GM18951 (cell line): ENCODE results near the gene CIAO2B.
A peak's percentile ranks its signal among the peaks of the same experiment; 100 is the strongest.

Source experiments
- POLR2A ChIP-seq: IDR thresholded peaks from 4 replicates; pipeline ENCODE4 v1.6.1; 2011; ENCODE audit warnings: mild to moderate bottlenecking; ENCODE audit not compliant: insufficient read length, insufficient read depth; ENCODE audit errors: extremely low read depth
- in situ Hi-C: fragments of 300-500 bp; cut with MboI; formaldehyde crosslinking; loops from one replicate; pipeline ENCODE4 v1.12.0; 2022; ENCODE audit warnings: low sequenced_read_pairs, mixed read lengths, inconsistent platforms; ENCODE audit not compliant: unreplicated experiment

CIAO2B gene

GRCh38 chr16:66934138-66934838 is at the start of gene CIAO2B:
TSS of gene CIAO2B (minus strand) at chr16:66934402. CDS start at chr16:66934364, 38 bp downstream.
- in situ Hi-C loops = no loop called here
- TF ChIP-seq POLR2A = peak; percentile 91

DNA sequence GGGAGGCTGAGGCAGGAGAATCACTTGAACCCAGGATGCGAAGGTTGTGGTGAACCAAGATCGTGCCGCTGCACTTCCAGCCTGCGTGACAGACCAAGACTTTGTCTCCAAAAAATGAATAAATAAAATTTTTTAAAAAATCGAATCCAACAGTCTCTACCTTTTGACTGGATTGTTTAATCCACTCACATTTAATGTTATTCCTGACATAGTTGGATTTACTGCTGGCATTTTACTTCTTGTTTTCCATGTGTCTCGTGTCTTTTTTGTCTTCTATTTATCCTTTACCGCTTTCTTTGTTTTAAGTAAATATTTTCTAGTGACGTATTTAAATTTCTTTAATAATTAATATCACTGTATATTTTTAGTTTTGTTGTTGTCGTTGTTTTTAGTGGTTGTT is 48.8 kb upstream of the CIAO2B start:
- in situ Hi-C loops = no loop called here
- no peak for TF ChIP-seq POLR2A

GRCh38 chr16:66979011-66979717 is 45.0 kb upstream of the CIAO2B start:
- in situ Hi-C loops = no loop called here

DNA sequence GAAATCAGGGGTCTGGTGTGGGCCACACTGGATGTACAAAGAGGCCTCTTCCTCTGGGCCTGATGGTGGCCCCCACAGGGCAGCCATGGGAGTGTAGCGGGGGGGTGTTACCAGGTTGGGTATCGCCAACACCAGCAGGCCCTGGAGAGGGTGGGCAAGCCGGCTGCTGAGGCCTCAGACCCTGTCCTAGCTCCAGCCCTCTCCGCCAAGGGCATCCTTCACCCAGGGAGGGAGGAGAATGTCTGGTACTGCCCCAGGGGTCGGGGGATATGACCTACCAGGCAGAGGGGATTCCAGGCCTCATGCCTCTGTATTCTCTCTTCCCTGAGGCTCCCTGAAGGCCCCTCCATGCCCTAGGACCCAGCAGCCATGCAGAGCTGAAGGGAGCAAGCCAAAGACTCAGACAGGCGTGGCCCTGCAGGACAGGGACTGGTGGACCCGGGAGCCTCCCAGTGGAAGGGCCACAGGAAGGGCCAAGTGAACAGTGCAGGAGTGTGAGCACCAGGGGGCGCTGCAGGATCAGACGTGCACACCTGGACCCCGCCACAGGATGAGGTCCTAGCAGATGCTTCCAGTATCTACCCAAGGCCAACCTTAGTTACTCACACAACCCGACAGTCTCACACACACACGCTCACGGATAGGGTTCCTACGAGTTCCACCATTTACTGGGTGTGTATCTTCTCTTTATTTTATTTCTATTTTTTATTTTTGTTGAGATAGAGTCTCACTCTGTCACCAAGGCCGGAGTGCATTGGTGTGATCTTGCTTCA is 43.3 kb upstream of the CIAO2B start:
- in situ Hi-C loops = no loop called here
- no peak for TF ChIP-seq POLR2A

More at GRCh38 chr16:66979011-66979717, 45.0 kb upstream of the CIAO2B start:
- TF ChIP-seq POLR2A = no peak

DNA sequence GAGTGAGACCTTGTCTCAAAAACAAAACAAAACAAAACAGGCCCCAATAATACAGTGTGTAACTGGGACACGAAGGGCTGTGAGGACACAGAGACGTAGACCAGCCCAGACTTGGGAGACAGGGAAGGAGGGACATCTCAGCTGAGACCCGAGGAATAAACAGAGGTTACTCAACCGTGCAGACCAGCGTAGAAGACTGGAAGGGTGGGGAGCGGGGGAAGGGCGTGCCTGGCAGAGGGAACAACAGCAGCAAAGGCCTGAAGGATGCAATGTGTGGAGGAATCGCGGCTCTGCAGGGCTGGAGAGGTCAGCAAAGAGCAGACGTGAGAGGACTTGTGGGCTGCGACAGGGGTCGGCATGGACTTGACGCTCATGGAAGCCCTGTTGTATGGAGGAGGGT is 42.5 kb upstream of the CIAO2B start:
- no peak for TF ChIP-seq POLR2A
- in situ Hi-C loops = no loop called here

DNA sequence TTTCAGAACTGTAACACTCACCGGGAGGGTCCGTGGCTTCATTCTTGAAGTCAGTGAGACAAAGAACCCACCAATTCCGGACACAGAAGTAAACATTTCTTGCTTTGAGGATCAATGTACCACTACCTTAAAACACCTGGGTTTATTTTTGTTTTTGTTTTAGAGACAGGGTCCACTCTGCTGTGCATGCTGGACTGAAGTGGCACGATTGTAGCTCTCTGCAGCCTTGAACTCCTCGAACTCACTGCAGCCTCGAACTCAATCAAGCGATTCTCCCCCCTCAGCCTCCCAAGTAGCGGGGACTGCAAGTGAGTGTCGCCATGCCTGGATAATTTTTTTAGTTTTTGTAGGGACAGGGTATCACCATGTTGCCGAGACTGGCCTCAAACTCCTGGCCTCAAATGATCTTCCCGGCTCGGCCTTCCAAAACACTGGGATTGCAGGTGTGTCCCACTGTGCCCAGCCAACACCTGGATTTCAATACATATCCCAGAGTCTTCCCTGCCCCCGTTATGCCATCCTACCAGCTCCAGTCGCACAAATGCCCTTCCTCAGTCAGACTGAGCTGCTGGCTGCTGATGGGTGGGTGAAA is 41.2 kb upstream of the CIAO2B start:
- in situ Hi-C loops = no loop called here

GRCh38 chr16:66974932-66975246 is 40.7 kb upstream of the CIAO2B start:
- in situ Hi-C loops = loop anchor here (25.0 kb wide), 1 partner anchor 437 kb away; the partner anchor contains the start of gene ZDHHC1

More for the DNA sequence above, 41.2 kb upstream of the CIAO2B start:
- no peak for TF ChIP-seq POLR2A

- in situ Hi-C loops = loop anchor here (25.0 kb wide), 1 partner anchor 438 kb away; the partner anchor contains the start of gene ZDHHC1
These were observed 40.1 kb upstream of the CIAO2B start for GRCh38 chr16:66974156-66974931.

DNA sequence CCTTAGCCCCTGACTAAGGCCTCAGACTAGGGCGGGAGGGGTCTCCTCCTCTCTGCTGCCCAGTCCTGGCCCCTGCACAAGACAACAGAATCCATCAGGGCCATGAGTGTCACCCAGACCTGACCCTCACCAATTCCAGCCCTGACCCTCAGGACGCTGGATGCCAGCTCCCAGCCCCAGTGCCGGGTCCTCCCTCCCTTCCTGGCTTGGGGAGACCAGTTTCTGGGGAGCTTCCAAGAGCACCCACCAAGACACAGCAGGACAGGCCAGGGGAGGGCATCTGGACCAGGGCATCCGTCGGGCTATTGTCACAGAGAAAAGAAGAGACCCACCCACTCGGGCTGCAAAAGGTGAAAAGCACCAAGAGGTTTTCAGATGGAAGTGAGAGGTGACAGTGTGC is 39.5 kb upstream of the CIAO2B start:
- in situ Hi-C loops = loop anchor here (25.0 kb wide), 1 partner anchor 439 kb away; the partner anchor contains the start of gene ZDHHC1
- no peak for TF ChIP-seq POLR2A

DNA sequence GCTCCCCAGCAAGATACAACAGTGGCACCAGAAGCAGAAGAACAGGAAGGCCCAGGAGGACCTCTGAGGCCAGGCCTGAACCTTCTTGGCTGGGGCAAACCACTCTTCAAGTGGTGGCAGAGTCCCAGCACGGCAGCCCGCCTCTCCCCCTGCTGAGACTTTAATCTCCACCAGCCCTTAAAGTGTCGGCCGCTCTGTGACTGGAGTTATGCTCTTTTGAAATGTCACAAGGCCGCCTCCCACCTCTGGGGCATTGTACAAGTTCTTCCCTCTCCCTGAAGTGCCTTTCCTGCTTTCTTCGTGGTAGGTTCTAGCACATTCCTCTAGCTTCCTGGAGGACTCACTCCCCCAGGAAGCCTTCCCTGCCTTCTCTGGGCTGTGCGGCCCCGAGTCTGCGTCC is 38.8 kb upstream of the CIAO2B start:
- in situ Hi-C loops = loop anchor here (25.0 kb wide), 1 partner anchor 439 kb away; the partner anchor contains the start of gene ZDHHC1
- no peak for TF ChIP-seq POLR2A

- TF ChIP-seq POLR2A = no peak
- in situ Hi-C loops = loop anchor here (25.0 kb wide), 1 partner anchor 441 kb away; the partner anchor contains the start of gene ZDHHC1
These were observed 36.8 kb upstream of the CIAO2B start for GRCh38 chr16:66970775-66971720.

- no peak for TF ChIP-seq POLR2A
- in situ Hi-C loops = loop anchor here (25.0 kb wide), 1 partner anchor 443 kb away; the partner anchor contains the start of gene ZDHHC1
These were observed 34.6 kb upstream of the CIAO2B start for GRCh38 chr16:66968847-66969246.
